Measurements from ENCODE around the gene TNFSF4.

Gene TNFSF4

GRCh38 chr1:173206816-173207568 lies at the start of gene TNFSF4:
TSS of gene TNFSF4 (minus strand) at chr1:173207331. CDS start at chr1:173207176, 155 bp downstream.
- Histone ChIP-seq H3K36me3 (no peaks in the 10 kb centered on the region), H3K27ac (peak within 1 kb of the TSS; percentile 20), H3K9me3 (no peaks in the 10 kb centered on the region), H3K4me1 (ENCODE audit: control insufficient read depth in 1 of 2, insufficient read depth in 1 of 2, low read depth in 1 of 2, low read length in 1 of 2) (peaks cover 10 to 24% of the 10 kb centered on the region in 2 experiments), H3K4me3 (ENCODE audit: low read depth in 1 of 2, low read length in 1 of 2) (no peak within 1 kb of the TSS), H3K27me3 (no peaks in the 10 kb centered on the region)
- TF ChIP-seq CTCF (IDR thresholded peaks at IDR 0.05) = no peak

GRCh38 chr1:173255214-173255813 lies 48.2 kb upstream of the TNFSF4 start:
- H3K27me3 ChIP-seq = no peaks in the 10 kb centered on the region
- TF ChIP-seq CTCF (IDR thresholded peaks at IDR 0.05) = no peak
- H3K36me3 ChIP-seq = no peaks in the 10 kb centered on the region
- no peaks in the 10 kb centered on the region for H3K4me1 ChIP-seq (ENCODE audit: control insufficient read depth in 1 of 2, insufficient read depth in 1 of 2, low read depth in 1 of 2, low read length in 1 of 2)
- no peaks in the 10 kb centered on the region for H3K9me3 ChIP-seq
- H3K27ac ChIP-seq = no peak overlapping the region
- no peak overlapping the region for H3K4me3 ChIP-seq (ENCODE audit: low read depth in 1 of 2, low read length in 1 of 2)

- Histone ChIP-seq H3K4me1 (ENCODE audit: control insufficient read depth in 1 of 2, insufficient read depth in 1 of 2, low read depth in 1 of 2, low read length in 1 of 2) (no peaks in the 10 kb centered on the region), H3K4me3 (ENCODE audit: low read depth in 1 of 2, low read length in 1 of 2) (no peak overlapping the region), H3K27me3 (no peaks in the 10 kb centered on the region), H3K27ac (no peak overlapping the region), H3K36me3 (no peaks in the 10 kb centered on the region), H3K9me3 (no peaks in the 10 kb centered on the region)
- TF ChIP-seq CTCF (IDR thresholded peaks at IDR 0.05) = no peak
Measured at GRCh38 chr1:173253046-173253445, 45.9 kb upstream of the TNFSF4 start.

- H3K36me3 ChIP-seq = no peaks in the 10 kb centered on the region
- no peaks in the 10 kb centered on the region for H3K27me3 ChIP-seq
- no peak overlapping the region for H3K27ac ChIP-seq
- H3K4me3 ChIP-seq (ENCODE audit: low read depth in 1 of 2, low read length in 1 of 2) = no peak overlapping the region
- no peaks in the 10 kb centered on the region for H3K4me1 ChIP-seq (ENCODE audit: control insufficient read depth in 1 of 2, insufficient read depth in 1 of 2, low read depth in 1 of 2, low read length in 1 of 2)
- H3K9me3 ChIP-seq = no peaks in the 10 kb centered on the region
- no peak for TF ChIP-seq CTCF (IDR thresholded peaks at IDR 0.05)
Measured at GRCh38 chr1:173249349-173249748, 42.2 kb upstream of the TNFSF4 start.

- H3K4me1 ChIP-seq (ENCODE audit: control insufficient read depth in 1 of 2, insufficient read depth in 1 of 2, low read depth in 1 of 2, low read length in 1 of 2) = no peaks in the 10 kb centered on the region
Measured at GRCh38 chr1:173248247-173248940, 41.3 kb upstream of the TNFSF4 start.

More at GRCh38 chr1:173248247-173248940, 41.3 kb upstream of the TNFSF4 start:
- Histone ChIP-seq H3K9me3 (peaks cover 4% of the 10 kb centered on the region), H3K4me3 (ENCODE audit: low read depth in 1 of 2, low read length in 1 of 2) (no peak overlapping the region), H3K27me3 (no peaks in the 10 kb centered on the region), H3K27ac (no peak overlapping the region), H3K36me3 (no peaks in the 10 kb centered on the region)
- TF ChIP-seq CTCF (IDR thresholded peaks at IDR 0.05) = no peak

Measured in neutrophil (primary cell).